Ishikawa (cell line): Measurements from ENCODE around the gene ATP2B2.

Experiments used
- CEBPB ChIP-seq: IDR thresholded peaks from 2 replicates; pipeline ENCODE4 v1.6.1; 2012
- CREB1 ChIP-seq: IDR thresholded peaks from 2 replicates; pipeline ENCODE4 v1.6.1; 2012; ENCODE audit warnings: low read depth
- EGR1 ChIP-seq: IDR thresholded peaks from 2 replicates; pipeline ENCODE4 v1.6.1; 2012
- EP300 ChIP-seq: IDR thresholded peaks from 2 replicates; pipeline ENCODE4 v1.6.1; 2012; ENCODE audit warnings: borderline replicate concordance
- FOXM1 ChIP-seq: IDR thresholded peaks from 2 replicates; pipeline ENCODE4 v1.6.1; 2012; ENCODE audit warnings: low read depth, borderline replicate concordance
- NFIC ChIP-seq: IDR thresholded peaks from 2 replicates; pipeline ENCODE4 v1.6.1; 2012
- RAD21 ChIP-seq: IDR thresholded peaks from 2 replicates; pipeline ENCODE4 v1.6.1; 2012; ENCODE audit warnings: low read depth
- TAF1 ChIP-seq: IDR thresholded peaks from 2 replicates; pipeline ENCODE4 v1.6.1; 2012; ENCODE audit warnings: low read depth, mild to moderate bottlenecking
- TCF12 ChIP-seq: IDR thresholded peaks from 2 replicates; pipeline ENCODE4 v1.6.1; 2012; ENCODE audit warnings: low read depth
- TEAD4 ChIP-seq: IDR thresholded peaks from 2 replicates; pipeline ENCODE4 v1.6.1; 2012
- YY1 ChIP-seq: IDR thresholded peaks from 2 replicates; pipeline ENCODE4 v1.6.1; 2012; ENCODE audit warnings: low read depth
- ZBTB7A ChIP-seq: IDR thresholded peaks from 2 replicates; pipeline ENCODE4 v1.6.1; 2012; ENCODE audit warnings: low read depth
- TF ChIP-seq, protein P1 (sequence below): IDR thresholded peaks from 2 replicates; pipeline ENCODE4 v1.6.1; 2012; ENCODE audit warnings: low read depth, mild to moderate bottlenecking
- TF ChIP-seq, protein P2 (sequence below): IDR thresholded peaks from 2 replicates; pipeline ENCODE4 v1.6.1; 2012
- TF ChIP-seq, protein P3 (sequence below): IDR thresholded peaks from 2 replicates; pipeline ENCODE4 v1.6.1; 2012

The ATP2B2 gene

DNA sequence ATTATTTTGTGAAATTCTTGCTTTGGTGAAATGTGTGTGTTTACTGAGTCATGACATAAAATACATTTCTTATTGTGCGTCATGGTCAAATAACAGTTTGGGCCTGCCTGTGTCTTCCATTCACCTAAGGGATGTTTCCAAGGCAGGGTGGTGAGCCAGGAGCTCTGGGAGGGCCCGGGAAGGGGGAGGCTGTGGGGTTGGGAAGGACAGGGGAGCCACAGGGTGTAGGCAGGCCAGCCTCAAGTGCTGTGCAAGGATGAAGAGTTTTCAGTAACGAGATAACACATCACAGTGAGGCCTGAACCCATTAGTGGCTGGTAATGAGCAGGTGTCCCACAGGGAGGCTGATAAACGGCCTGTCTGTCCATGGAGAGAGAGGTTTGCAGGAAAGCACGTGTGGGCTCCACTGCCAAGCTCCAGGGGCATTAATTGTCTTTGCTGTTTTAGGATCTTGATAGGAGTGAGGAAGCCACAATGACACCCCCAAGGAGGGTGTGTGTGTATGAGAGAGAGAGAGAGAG lies 148.9 kb downstream of the ATP2B2 start:
- TF ChIP-seq CREB1: no peak
- TF ChIP-seq, protein P1, sequence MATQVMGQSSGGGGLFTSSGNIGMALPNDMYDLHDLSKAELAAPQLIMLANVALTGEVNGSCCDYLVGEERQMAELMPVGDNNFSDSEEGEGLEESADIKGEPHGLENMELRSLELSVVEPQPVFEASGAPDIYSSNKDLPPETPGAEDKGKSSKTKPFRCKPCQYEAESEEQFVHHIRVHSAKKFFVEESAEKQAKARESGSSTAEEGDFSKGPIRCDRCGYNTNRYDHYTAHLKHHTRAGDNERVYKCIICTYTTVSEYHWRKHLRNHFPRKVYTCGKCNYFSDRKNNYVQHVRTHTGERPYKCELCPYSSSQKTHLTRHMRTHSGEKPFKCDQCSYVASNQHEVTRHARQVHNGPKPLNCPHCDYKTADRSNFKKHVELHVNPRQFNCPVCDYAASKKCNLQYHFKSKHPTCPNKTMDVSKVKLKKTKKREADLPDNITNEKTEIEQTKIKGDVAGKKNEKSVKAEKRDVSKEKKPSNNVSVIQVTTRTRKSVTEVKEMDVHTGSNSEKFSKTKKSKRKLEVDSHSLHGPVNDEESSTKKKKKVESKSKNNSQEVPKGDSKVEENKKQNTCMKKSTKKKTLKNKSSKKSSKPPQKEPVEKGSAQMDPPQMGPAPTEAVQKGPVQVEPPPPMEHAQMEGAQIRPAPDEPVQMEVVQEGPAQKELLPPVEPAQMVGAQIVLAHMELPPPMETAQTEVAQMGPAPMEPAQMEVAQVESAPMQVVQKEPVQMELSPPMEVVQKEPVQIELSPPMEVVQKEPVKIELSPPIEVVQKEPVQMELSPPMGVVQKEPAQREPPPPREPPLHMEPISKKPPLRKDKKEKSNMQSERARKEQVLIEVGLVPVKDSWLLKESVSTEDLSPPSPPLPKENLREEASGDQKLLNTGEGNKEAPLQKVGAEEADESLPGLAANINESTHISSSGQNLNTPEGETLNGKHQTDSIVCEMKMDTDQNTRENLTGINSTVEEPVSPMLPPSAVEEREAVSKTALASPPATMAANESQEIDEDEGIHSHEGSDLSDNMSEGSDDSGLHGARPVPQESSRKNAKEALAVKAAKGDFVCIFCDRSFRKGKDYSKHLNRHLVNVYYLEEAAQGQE: no peak
- TF ChIP-seq NFIC: no peak
- TF ChIP-seq FOXM1: no peak
- no peak for TF ChIP-seq YY1
- TF ChIP-seq TEAD4: no peak
- no peak for TF ChIP-seq TCF12
- TF ChIP-seq, protein P2, sequence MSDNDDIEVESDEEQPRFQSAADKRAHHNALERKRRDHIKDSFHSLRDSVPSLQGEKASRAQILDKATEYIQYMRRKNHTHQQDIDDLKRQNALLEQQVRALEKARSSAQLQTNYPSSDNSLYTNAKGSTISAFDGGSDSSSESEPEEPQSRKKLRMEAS: no peak
- TF ChIP-seq EGR1: no peak
- TF ChIP-seq RAD21: no peak
- no peak for TF ChIP-seq CEBPB
- TF ChIP-seq, protein P3, sequence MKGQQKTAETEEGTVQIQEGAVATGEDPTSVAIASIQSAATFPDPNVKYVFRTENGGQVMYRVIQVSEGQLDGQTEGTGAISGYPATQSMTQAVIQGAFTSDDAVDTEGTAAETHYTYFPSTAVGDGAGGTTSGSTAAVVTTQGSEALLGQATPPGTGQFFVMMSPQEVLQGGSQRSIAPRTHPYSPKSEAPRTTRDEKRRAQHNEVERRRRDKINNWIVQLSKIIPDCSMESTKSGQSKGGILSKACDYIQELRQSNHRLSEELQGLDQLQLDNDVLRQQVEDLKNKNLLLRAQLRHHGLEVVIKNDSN: no peak
- TF ChIP-seq ZBTB7A: no peak
- no peak for TF ChIP-seq TAF1
- no peak for TF ChIP-seq EP300

DNA sequence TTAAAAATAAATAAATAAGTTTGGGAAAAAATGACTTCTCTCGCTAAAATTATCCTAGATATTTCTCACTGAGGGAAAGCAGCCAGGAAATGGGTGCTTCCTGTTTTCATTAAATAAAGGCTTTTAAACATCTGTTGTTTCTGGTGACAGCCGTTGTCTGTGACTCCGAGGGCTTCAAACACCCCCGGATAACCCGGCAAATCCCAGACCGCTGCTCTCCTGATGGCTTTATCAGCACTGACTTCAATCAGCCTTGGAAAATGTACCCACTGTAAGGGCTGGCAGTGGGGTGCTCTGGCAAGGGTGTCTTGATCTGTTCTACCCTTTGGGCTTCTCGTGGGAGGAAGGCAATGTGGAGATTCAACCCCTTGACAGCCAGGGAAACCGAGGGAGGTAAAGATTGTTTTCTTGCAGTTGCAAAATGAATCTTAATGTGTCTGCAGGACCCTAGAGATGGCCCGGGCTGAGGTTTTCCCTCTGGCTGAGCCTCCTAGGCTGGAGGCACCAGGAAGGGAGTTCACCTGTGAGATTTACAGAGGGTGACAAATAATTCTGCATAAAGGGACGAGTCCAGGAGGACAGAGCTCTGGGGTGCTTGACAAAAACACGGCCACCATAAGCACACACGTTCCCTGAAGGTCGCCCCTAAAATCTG lies 150.9 kb downstream of the ATP2B2 start:
- TF ChIP-seq, protein P1: no peak
- TF ChIP-seq TAF1 (no peak; the same call in 1 of the 2 replicates), CEBPB (no peak), ZBTB7A (no peak), EP300 (no peak), RAD21 (no peak), TEAD4 (no peak), TCF12 (no peak), CREB1 (no peak), EGR1 (no peak), NFIC (no peak), YY1 (no peak), FOXM1 (no peak)
- TF ChIP-seq, protein P2: no peak
- TF ChIP-seq, protein P3: no peak

DNA sequence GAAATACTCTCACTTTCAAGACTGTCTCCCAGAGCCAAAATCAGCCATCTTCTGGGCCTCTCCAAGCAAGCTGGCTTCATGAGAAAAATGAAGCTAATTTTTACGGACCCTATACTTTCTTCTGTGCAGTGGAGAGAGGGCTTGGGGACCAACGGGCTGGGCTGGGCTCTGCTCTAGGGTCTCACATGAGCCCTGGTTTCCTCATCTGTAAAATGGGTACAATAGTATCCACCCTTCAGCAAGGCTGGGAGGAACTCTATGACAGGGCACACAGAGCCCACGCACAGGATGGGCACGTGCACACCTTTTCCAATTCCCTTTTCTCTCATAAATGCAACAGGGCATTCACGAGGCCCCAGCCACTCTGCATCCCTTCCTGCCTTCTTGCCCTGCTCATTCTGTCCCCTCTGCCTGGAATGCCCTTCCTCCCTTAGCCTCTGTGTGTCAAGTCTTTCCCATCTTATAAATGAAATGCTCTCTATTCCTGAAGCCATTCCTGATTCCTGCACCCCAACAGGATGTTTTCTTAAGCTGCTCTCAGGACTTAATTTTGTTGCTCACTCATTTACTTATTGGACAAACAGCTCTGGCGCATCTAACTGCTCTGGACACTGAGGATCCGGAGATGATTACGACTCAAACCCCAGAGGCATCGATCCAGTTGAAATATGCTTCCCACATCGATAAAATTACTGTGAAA lies 151.6 kb downstream of the ATP2B2 start:
- TF ChIP-seq TCF12 (no peak), YY1 (no peak), FOXM1 (no peak), RAD21 (no peak), ZBTB7A (no peak), EGR1 (no peak), CREB1 (no peak), CEBPB (no peak), NFIC (no peak), TAF1 (no peak), TEAD4 (no peak)
- TF ChIP-seq, protein P3: no peak
- TF ChIP-seq, protein P1: no peak
- TF ChIP-seq, protein P2: no peak
